Naive thymus-derived CD4-positive, alpha-beta T cell (primary cell): Measurements from ENCODE around the gene SYCE1. TPM values are rescaled to one million over a fixed set of nuclear protein-coding genes. Genes with fewer than 3 reads are reported as not detected.

ENCODE experiments used
- ATAC-seq: fragments of 150-1000 bp; cut with Tn5 transposase; 2 replicates; pipeline ENCODE4 v1.10.0; 2021; ENCODE audit warnings: mild to moderate bottlenecking, moderate library complexity
- CTCF ChIA-PET: fragments of 350-600 bp; sonication (Branson Sonifier 250); formaldehyde crosslinking; loops from one replicate; lab custom pipeline; 2021; ENCODE audit warnings: antibody characterized with exemption; lab: Charles Lee
- POLR2A ChIA-PET: fragments of 350-600 bp; sonication (Branson Sonifier 250); formaldehyde crosslinking; loops from one replicate; lab custom pipeline; 2021; ENCODE audit warnings: antibody characterized with exemption, inconsistent platforms; lab: Charles Lee
- DNase-seq, 9 donors: peaks; one replicate each; pipeline versions ENCODE4 v3.0.0 to v3.0.0-alpha.2; 2020 to 2022; ENCODE audit warnings: mixed read lengths in 1 of 9
- H3K27ac ChIP-seq: one replicate; pipeline ENCODE4 v1.7.0; 2013; ENCODE audit warnings: mild to moderate bottlenecking, low read depth, low read length, moderate library complexity
- H3K27me3 ChIP-seq, 2 donors: one replicate each; pipeline ENCODE4 v1.7.0; 2013; ENCODE audit warnings: low read length in 2 of 2, mild to moderate bottlenecking in 2 of 2, moderate library complexity in 2 of 2; ENCODE audit not compliant: control insufficient read depth in 2 of 2, insufficient read depth in 2 of 2
- H3K36me3 ChIP-seq, 3 experiments: 1 replicate in 2 of 3; 2 replicates in 1 of 3; pipeline ENCODE4 v1.7.0; 2013; ENCODE audit warnings: low read length in 3 of 3, mild to moderate bottlenecking in 3 of 3, moderate library complexity in 1 of 3; ENCODE audit not compliant: insufficient read depth in 3 of 3, control insufficient read depth in 2 of 3
- H3K4me1 ChIP-seq, 2 donors: one replicate each; pipeline ENCODE4 v1.7.0; 2013; ENCODE audit warnings: low read length in 2 of 2, mild to moderate bottlenecking in 2 of 2, moderate library complexity in 1 of 2; ENCODE audit not compliant: control insufficient read depth in 2 of 2, insufficient read depth in 2 of 2
- H3K4me3 ChIP-seq: 2 replicates; pipeline ENCODE4 v1.7.0; 2013; ENCODE audit warnings: mild to moderate bottlenecking, low read length
- H3K9me3 ChIP-seq, 3 experiments: 1 replicate in 2 of 3; 2 replicates in 1 of 3; pipeline ENCODE4 v1.7.0; 2013; ENCODE audit warnings: low read length in 3 of 3; ENCODE audit not compliant: control insufficient read depth in 2 of 3
- H3K27ac Mint-ChIP-seq, 9 donors: one replicate each; pipeline ENCODE4 v1.8.0; 2020 to 2022; ENCODE audit warnings: mixed read lengths in 9 of 9, mild to moderate bottlenecking in 8 of 9, moderate library complexity in 5 of 9, inconsistent platforms in 2 of 9
- H3K27me3 Mint-ChIP-seq, 5 donors: one replicate each; pipeline ENCODE4 v1.8.0; 2021 to 2022; ENCODE audit warnings: mixed read lengths in 5 of 5, mild to moderate bottlenecking in 1 of 5
- H3K36me3 Mint-ChIP-seq, 5 donors: one replicate each; pipeline ENCODE4 v1.8.0; 2020 to 2022; ENCODE audit warnings: mixed read lengths in 5 of 5, mild to moderate bottlenecking in 3 of 5, inconsistent platforms in 1 of 5
- H3K4me1 Mint-ChIP-seq, 7 donors: one replicate each; pipeline ENCODE4 v1.8.0; 2020 to 2022; ENCODE audit warnings: mixed read lengths in 7 of 7, mild to moderate bottlenecking in 3 of 7, inconsistent platforms in 1 of 7
- H3K4me3 Mint-ChIP-seq, 10 donors: one replicate each; pipeline ENCODE4 v1.8.0; 2020 to 2022; ENCODE audit warnings: mild to moderate bottlenecking in 10 of 10, mixed read lengths in 10 of 10, moderate library complexity in 6 of 10, inconsistent platforms in 2 of 10
- H3K9me3 Mint-ChIP-seq, 11 donors: one replicate each; pipeline ENCODE4 v1.8.0; 2020 to 2022; ENCODE audit warnings: mixed read lengths in 11 of 11, mild to moderate bottlenecking in 4 of 11, inconsistent platforms in 1 of 11, moderate library complexity in 1 of 11
- intact Hi-C, 2 donors: fragments of 100-400 bp; cut with micrococcal nuclease; formaldehyde crosslinking; loops; one replicate each; pipeline ENCODE4 v1.15.1; 2023
- polyA plus RNA-seq, 2 donors: library from polyadenylated mRNA; unstranded; fragments of 300-500 nt; fragmentation: Illumina TruSeq; gene quantifications; one replicate each; pipeline ENCODE4 v1.2.3, GENCODE V29; 2021
- total RNA-seq, 6 experiments: library from RNA in 5 of 6; stranded (reverse) in 5 of 6; gene quantifications; 1 replicate in 5 of 6; 2 replicates in 1 of 6; pipeline ENCODE4 v1.2.3 and lab custom pipeline; 2021 to 2026

The SYCE1 gene
- total and polyA plus RNA-seq, 7 experiments from 2014 or later: 0.22 to 0.61 (median 0.32) TPM; not detected in 3

DNA sequence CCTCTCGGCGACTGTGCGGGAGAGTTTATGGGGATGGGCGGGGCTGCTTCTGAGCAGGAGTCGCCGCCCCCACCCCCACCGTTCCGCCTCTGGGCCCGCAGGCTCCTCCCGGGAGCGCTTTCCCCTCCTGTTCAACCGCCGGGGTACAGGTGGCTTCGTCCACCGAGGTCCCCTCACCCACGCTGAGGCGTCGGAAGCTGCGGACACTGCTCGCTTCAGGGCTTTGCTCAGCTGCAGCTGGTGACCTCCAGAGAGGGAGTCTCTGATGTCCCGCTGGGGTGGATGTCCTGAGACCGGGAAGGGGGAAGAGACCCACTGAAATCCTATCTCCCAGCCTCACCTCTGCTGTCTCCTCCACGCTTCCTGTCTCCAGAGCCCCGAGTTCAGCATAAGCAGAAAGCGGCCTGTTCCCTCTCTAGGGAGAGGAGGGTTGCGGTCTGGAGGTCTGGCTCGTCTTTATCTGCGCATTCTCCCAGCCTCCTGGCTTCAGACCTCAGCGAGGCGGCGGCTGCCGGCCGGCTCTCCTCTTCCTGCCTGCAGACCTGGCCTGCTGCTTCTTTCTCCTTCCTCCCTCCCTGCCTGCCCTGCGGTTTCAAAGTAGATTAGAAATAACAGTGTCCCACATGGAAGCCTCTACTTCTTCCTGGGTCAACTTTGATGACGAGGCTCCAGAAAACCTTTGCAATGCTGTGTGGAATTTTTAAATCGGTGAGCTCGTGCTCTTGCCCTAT, 36.4 kb downstream of the SYCE1 start:
- H3K9me3 Mint-ChIP-seq: peaks cover 0 to 5% (median 0%) of the 10 kb centered on the region in 11 donors
- ATAC-seq (peak; percentile 18), DNase-seq (no peak)
- peaks cover 8 to 25% (median 18%) of the 10 kb centered on the region in 7 donors for H3K4me1 Mint-ChIP-seq
- H3K4me1 ChIP-seq: peaks cover 14 to 15% of the 10 kb centered on the region in 2 donors
- H3K4me3 Mint-ChIP-seq: peak overlapping the region; percentile 45 to 77 (median 66)
- peak overlapping the region in 1 of 9 donors; percentile 65 for H3K27ac Mint-ChIP-seq
- no peak overlapping the region for H3K4me3 ChIP-seq
- peaks cover 0 to 10% of the 10 kb centered on the region in 2 donors for H3K27me3 ChIP-seq
- no peak overlapping the region for H3K27ac ChIP-seq
- no peaks in the 10 kb centered on the region for H3K36me3 ChIP-seq
- CTCF ChIA-PET: no interaction called here
- peaks cover 40 to 68% (median 60%) of the 10 kb centered on the region in 5 donors for H3K27me3 Mint-ChIP-seq
- intact Hi-C loops: no loop called here
- POLR2A ChIA-PET: no interaction called here
- H3K9me3 ChIP-seq: no peaks in the 10 kb centered on the region
- no peaks in the 10 kb centered on the region for H3K36me3 Mint-ChIP-seq

DNA sequence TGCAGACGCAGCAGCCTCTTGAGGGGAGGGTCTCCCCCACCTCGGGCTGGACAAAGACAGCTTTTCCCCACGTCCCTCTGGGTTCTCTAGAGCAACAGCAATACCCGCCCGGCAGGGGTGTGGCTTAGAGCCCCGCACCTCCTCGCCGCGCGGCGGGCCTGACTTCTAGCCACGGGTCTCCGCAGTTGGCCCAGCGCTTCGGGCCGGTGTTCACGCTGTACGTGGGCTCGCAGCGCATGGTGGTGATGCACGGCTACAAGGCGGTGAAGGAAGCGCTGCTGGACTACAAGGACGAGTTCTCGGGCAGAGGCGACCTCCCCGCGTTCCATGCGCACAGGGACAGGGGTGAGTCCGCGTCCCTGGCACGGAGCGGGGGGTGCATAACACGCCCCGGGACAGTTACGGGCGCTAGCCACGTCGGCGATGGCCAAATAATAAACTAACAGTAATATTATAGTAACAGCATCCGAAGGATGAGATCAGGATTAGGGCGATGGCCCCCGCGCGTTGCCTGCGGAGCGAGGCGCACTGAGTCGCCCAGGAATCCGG, 37.0 kb downstream of the SYCE1 start:
- H3K9me3 ChIP-seq: peaks cover 0 to 5% (median 0%) of the 10 kb centered on the region in 3 experiments
- H3K4me3 ChIP-seq: no peak overlapping the region
- ATAC-seq (no peak), DNase-seq (no peak)
- Mint-ChIP-seq H3K36me3 (peaks cover 0 to 3% (median under 1%) of the 10 kb centered on the region in 5 donors), H3K4me1 (peaks cover 8 to 25% (median 18%) of the 10 kb centered on the region in 7 donors), H3K27me3 (peaks cover 40 to 68% (median 58%) of the 10 kb centered on the region in 5 donors), H3K27ac (no peak overlapping the region), H3K4me3 (peak overlapping the region in 8 of 10 donors; percentile 5 to 77 (median 68)), H3K9me3 (peaks cover 0 to 11% (median 3%) of the 10 kb centered on the region in 11 donors)
- H3K27me3 ChIP-seq: peaks cover 0 to 10% of the 10 kb centered on the region in 2 donors
- POLR2A ChIA-PET: no interaction called here
- CTCF ChIA-PET: no interaction called here
- no peak overlapping the region for H3K27ac ChIP-seq
- peaks cover 14 to 15% of the 10 kb centered on the region in 2 donors for H3K4me1 ChIP-seq
- no peaks in the 10 kb centered on the region for H3K36me3 ChIP-seq
- intact Hi-C loops: no loop called here

DNA sequence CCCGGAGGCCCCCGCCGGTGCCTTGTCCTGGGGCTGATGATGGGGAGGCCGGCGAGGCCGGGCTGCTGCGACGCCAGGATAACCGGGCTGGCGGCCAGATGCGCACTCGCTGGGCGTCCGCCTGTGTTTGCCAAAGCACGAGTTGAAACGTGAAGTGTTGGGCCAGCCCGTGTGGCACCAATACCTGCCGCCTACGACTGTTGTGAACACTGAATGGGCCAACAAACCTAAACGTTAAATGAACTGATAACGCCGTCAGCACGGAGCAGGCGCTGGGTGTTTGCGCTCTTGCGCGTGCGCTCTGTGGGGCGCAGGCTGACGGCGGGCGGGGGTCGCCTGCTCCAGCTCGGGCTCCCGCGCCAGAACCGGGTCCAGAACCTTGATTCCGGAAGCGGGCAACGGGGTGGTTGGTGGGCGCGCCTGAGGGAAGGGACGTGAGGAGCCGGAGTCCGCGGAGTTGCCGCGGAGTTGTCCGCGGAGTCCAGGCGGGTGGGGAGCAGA, 37.6 kb downstream of the SYCE1 start:
- peaks cover 40 to 67% (median 62%) of the 10 kb centered on the region in 5 donors for H3K27me3 Mint-ChIP-seq

DNA sequence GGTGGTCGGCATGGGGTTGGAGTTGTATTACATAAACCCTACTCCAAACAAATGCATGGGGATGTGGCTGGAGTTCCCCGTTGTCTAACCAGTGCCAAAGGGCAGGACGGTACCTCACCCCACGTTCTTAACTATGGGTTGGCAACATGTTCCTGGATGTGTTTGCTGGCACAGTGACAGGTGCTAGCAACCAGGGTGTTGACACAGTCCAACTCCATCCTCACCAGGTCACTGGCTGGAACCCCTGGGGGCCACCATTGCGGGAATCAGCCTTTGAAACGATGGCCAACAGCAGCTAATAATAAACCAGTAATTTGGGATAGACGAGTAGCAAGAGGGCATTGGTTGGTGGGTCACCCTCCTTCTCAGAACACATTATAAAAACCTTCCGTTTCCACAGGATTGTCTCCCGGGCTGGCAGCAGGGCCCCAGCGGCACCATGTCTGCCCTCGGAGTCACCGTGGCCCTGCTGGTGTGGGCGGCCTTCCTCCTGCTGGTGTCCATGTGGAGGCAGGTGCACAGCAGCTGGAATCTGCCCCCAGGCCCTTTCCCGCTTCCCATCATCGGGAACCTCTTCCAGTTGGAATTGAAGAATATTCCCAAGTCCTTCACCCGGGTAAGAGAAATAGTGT, 38.3 kb downstream of the SYCE1 start, which contains the start of gene CYP2E1:
CYP2E1 (plus strand) TSS at position 407 of the 632 bp plus-strand sequence; CDS start at position 440, 33 bp downstream.
- Mint-ChIP-seq H3K27ac (no peak within 1 kb of the TSS), H3K4me3 (peak within 1 kb of the TSS in 4 of 10 donors; percentile 14 to 77 (median 72)), H3K9me3 (peaks cover 1 to 21% (median 13%) of the 10 kb centered on the region in 11 donors), H3K4me1 (peaks cover 8 to 25% (median 18%) of the 10 kb centered on the region in 7 donors), H3K27me3 (peaks cover 40 to 67% (median 58%) of the 10 kb centered on the region in 5 donors), H3K36me3 (peaks cover 0 to 6% (median 4%) of the 10 kb centered on the region in 5 donors)
- H3K36me3 ChIP-seq: no peaks in the 10 kb centered on the region
- H3K27ac ChIP-seq: no peak within 1 kb of the TSS
- CTCF ChIA-PET: no interaction called here
- peaks cover 0 to 10% of the 10 kb centered on the region in 2 donors for H3K27me3 ChIP-seq
- intact Hi-C loops: no loop called here
- peaks cover 14 to 15% of the 10 kb centered on the region in 2 donors for H3K4me1 ChIP-seq
- H3K9me3 ChIP-seq: peaks cover 0 to 11% (median 0%) of the 10 kb centered on the region in 3 experiments
- no peak within 1 kb of the TSS for H3K4me3 ChIP-seq
- ATAC-seq (no peak), DNase-seq (no peak)
- POLR2A ChIA-PET: no interaction called here

More for the DNA sequence above, 37.6 kb downstream of the SYCE1 start:
- intact Hi-C loops: no loop called here
- Mint-ChIP-seq H3K27ac (no peak overlapping the region), H3K4me1 (peaks cover 8 to 25% (median 18%) of the 10 kb centered on the region in 7 donors), H3K4me3 (peak overlapping the region in 4 of 10 donors; percentile 2 to 69 (median 11)), H3K36me3 (peaks cover 0 to 6% (median 4%) of the 10 kb centered on the region in 5 donors), H3K9me3 (peaks cover 1 to 17% (median 9%) of the 10 kb centered on the region in 11 donors)
- DNase-seq (no peak), ATAC-seq (no peak)
- ChIA-PET CTCF (no interaction called here), POLR2A (no interaction called here)
- Histone ChIP-seq H3K9me3 (peaks cover 0 to 11% (median 0%) of the 10 kb centered on the region in 3 experiments), H3K4me1 (peaks cover 14 to 15% of the 10 kb centered on the region in 2 donors), H3K4me3 (no peak overlapping the region), H3K27ac (no peak overlapping the region), H3K36me3 (no peaks in the 10 kb centered on the region), H3K27me3 (peaks cover 0 to 10% of the 10 kb centered on the region in 2 donors)

DNA sequence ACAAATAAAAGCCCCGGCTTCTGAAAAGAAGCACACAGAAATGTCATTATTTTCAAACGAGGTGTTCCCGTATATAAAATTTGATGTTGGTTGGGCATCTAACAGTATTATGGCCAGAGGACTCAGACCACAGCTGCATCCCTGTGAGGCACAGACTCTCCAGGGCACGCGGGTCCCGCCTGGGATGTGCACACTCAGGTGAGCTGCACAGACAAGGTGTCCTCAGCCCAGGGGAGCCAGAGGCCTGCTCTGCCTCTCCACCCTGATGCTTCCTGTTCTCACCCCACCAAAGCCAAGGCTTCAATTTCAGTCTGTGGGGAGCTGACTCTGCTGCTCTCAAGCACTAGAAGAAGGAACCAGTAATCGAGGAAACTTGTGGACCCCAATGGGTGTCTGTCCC, 39.9 kb downstream of the SYCE1 start:
- no peaks in the 10 kb centered on the region for H3K36me3 ChIP-seq
- Mint-ChIP-seq H3K4me3 (no peak overlapping the region), H3K4me1 (peaks cover 8 to 26% (median 18%) of the 10 kb centered on the region in 7 donors), H3K36me3 (peaks cover 0 to 6% (median 4%) of the 10 kb centered on the region in 5 donors), H3K27me3 (peaks cover 29 to 65% (median 46%) of the 10 kb centered on the region in 5 donors), H3K27ac (no peak overlapping the region), H3K9me3 (peaks cover 1 to 21% (median 13%) of the 10 kb centered on the region in 11 donors)
- peaks cover 16 to 18% of the 10 kb centered on the region in 2 donors for H3K4me1 ChIP-seq
- DNase-seq (no peak), ATAC-seq (no peak)
- ChIA-PET POLR2A (no interaction called here), CTCF (no interaction called here)
- H3K4me3 ChIP-seq: no peak overlapping the region
- no peak overlapping the region for H3K27ac ChIP-seq
- peaks cover 0 to 11% (median 0%) of the 10 kb centered on the region in 3 experiments for H3K9me3 ChIP-seq
- intact Hi-C loops: no loop called here
- H3K27me3 ChIP-seq: peaks cover 0 to 10% of the 10 kb centered on the region in 2 donors

DNA sequence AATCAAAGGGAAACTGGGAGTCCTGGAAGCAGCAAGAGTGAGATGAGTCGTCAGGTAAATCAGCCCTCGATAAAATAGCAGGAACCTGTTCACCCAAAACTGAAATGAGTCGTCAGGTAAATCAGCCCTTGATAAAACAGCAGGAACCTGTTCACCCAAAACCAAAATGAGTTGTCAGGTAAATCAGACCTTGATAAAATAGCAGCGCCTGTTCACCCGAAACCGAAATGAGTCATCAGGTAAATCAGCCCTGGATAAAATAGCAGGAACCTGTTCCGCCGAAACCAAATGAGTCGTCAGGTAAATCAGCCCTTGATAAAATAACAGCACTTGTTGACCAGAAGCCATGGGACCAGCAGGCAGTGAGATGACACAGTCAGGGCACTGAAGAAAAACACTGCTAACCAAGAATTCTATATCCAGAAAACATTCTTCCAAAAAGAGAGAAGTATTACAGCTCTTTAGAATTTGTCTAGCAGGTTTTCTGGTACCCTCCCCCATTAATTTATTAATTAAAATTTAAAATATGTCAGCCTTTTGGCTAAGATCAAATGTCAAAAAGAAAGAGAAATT, 41.7 kb downstream of the SYCE1 start:
- ChIA-PET CTCF (no interaction called here), POLR2A (no interaction called here)
- Mint-ChIP-seq H3K9me3 (peaks cover 1 to 21% (median 13%) of the 10 kb centered on the region in 11 donors), H3K27ac (no peak overlapping the region), H3K27me3 (peaks cover 13 to 55% (median 29%) of the 10 kb centered on the region in 5 donors), H3K4me3 (peak overlapping the region in 1 of 10 donors; percentile 20), H3K4me1 (peaks cover 0 to 25% (median 15%) of the 10 kb centered on the region in 7 donors), H3K36me3 (peaks cover 0 to 6% (median 4%) of the 10 kb centered on the region in 5 donors)
- peaks cover 11 to 12% of the 10 kb centered on the region in 2 donors for H3K4me1 ChIP-seq
- intact Hi-C loops: no loop called here
- ATAC-seq: no peak
- peaks cover 0 to 11% (median 0%) of the 10 kb centered on the region in 3 experiments for H3K9me3 ChIP-seq
- H3K36me3 ChIP-seq: no peaks in the 10 kb centered on the region
- H3K4me3 ChIP-seq: no peak overlapping the region
- DNase-seq: no peak
- H3K27me3 ChIP-seq: peaks cover 0 to 10% of the 10 kb centered on the region in 2 donors
- H3K27ac ChIP-seq: no peak overlapping the region
